H1 (cell line): Measurements from ENCODE around the gene RASGEF1B. TPM values are rescaled to one million over a fixed set of nuclear protein-coding genes. Genes with fewer than 3 reads are reported as not detected.

Experiments
- CTCF ChIA-PET: fragments of 300-600 bp; sonication (Branson Sonifier 250); formaldehyde crosslinking; loops from one replicate; lab custom pipeline; 2021; ENCODE audit not compliant: partially characterized antibody; lab: Charles Lee
- POLR2A ChIA-PET: fragments of 300-600 bp; sonication (Branson Sonifier 250); formaldehyde crosslinking; loops from one replicate; lab custom pipeline; 2021; ENCODE audit warnings: inconsistent platforms; ENCODE audit not compliant: partially characterized antibody; lab: Charles Lee
- DNase-seq, 2 experiments: peaks; one replicate each; pipeline versions ENCODE4 v3.0.0 to v3.0.0-alpha.2; 2010 to 2022; ENCODE audit warnings: low spot score in 2 of 2, low read depth in 1 of 2, mixed read lengths in 1 of 2
- FAIRE-seq: peaks from 2 replicates; lab custom pipeline; 2011; peaks lifted over from hg19 to GRCh38; lab: Jason Lieb, UNC
- H2AFZ ChIP-seq: 2 replicates; pipeline ENCODE4 v1.8.1; 2012; ENCODE audit warnings: low read length, inconsistent platforms
- H2AK5ac ChIP-seq: 2 replicates; pipeline ENCODE4 v1.6.1; 2013; ENCODE audit warnings: low read depth, low read length
- H2BK120ac ChIP-seq: replicated peaks from 2 replicates; pipeline ENCODE3; 2013; ENCODE audit warnings: low read depth, low read length, inconsistent platforms
- H2BK12ac ChIP-seq: 2 replicates; pipeline ENCODE4 v1.6.1; 2013; ENCODE audit warnings: low read depth, low read length
- H2BK15ac ChIP-seq: 2 replicates; pipeline ENCODE4 v1.6.1; 2013; ENCODE audit warnings: low read length
- H2BK20ac ChIP-seq: 2 replicates; pipeline ENCODE4 v1.6.1; 2013; ENCODE audit warnings: low read length
- H2BK5ac ChIP-seq: 2 replicates; pipeline ENCODE4 v1.6.1; 2013; ENCODE audit warnings: low read depth, low read length
- H3K14ac ChIP-seq: 2 replicates; pipeline ENCODE4 v1.6.1; 2013; ENCODE audit warnings: inconsistent platforms; ENCODE audit not compliant: insufficient read length
- H3K18ac ChIP-seq: 2 replicates; pipeline ENCODE4 v1.6.1; 2013; ENCODE audit warnings: low read length; ENCODE audit errors: extremely low read depth
- H3K23ac ChIP-seq: 2 replicates; pipeline ENCODE4 v1.6.1; 2013; ENCODE audit warnings: inconsistent platforms; ENCODE audit not compliant: insufficient read length
- H3K23me2 ChIP-seq: 2 replicates; pipeline ENCODE4 v1.6.1; 2013; ENCODE audit warnings: low read depth, low read length
- H3K27ac ChIP-seq: 2 replicates; pipeline ENCODE4 v1.6.1; 2011; ENCODE audit warnings: low read depth, low read length, inconsistent platforms
- H3K27me3 ChIP-seq, 4 experiments: replicated peaks in 1 of 4; 1 replicate in 1 of 4; 2 replicates in 3 of 4; pipeline versions ENCODE4 v1.6.1 to v1.8.1; 2011 to 2013; ENCODE audit warnings: low read length in 3 of 4, mild to moderate bottlenecking in 3 of 4, inconsistent platforms in 2 of 4, mixed read lengths in 2 of 4, moderate library complexity in 1 of 4; ENCODE audit not compliant: control insufficient read depth in 3 of 4, insufficient read depth in 3 of 4; ENCODE audit errors: extremely low read depth in 1 of 4
- H3K36me3 ChIP-seq, 4 experiments: 2 replicates each; pipeline versions ENCODE4 v1.6.1 to v1.8.1; 2011 to 2013; ENCODE audit warnings: mild to moderate bottlenecking in 4 of 4, low read length in 3 of 4, moderate library complexity in 2 of 4, control low read depth in 1 of 4, inconsistent platforms in 1 of 4; ENCODE audit not compliant: insufficient read depth in 4 of 4, control insufficient read depth in 2 of 4
- H3K4ac ChIP-seq: replicated peaks from 2 replicates; pipeline ENCODE3; 2013; ENCODE audit warnings: low read length, low read depth, mixed read lengths, inconsistent platforms; ENCODE audit not compliant: insufficient read length
- H3K4me1 ChIP-seq, 4 experiments: replicated peaks in 1 of 4; 1 replicate in 1 of 4; 2 replicates in 3 of 4; pipeline versions ENCODE4 v1.6.1 to v1.8.1; 2011 to 2013; ENCODE audit warnings: low read length in 3 of 4, inconsistent platforms in 2 of 4, mixed read lengths in 1 of 4; ENCODE audit not compliant: insufficient read depth in 4 of 4, control insufficient read depth in 3 of 4
- H3K4me2 ChIP-seq, 2 experiments: 2 replicates each; pipeline versions ENCODE4 v1.6.1 to v1.8.1; 2011 to 2013; ENCODE audit warnings: low read depth in 2 of 2, low read length in 2 of 2, control low read depth in 1 of 2, inconsistent platforms in 1 of 2, mild to moderate bottlenecking in 1 of 2; ENCODE audit not compliant: insufficient read depth in 1 of 2
- H3K4me3 ChIP-seq, 4 experiments: fragments of 200-600, 300-600 bp in 1 of 4; sonication (generic), shearing (Covaris generic), sonication (Bioruptor Twin) in 1 of 4; 2 replicates each; pipeline versions ENCODE4 v1.5.1 to v1.8.1; 2011 to 2016; ENCODE audit warnings: low read length in 4 of 4, low read depth in 3 of 4, control low read depth in 2 of 4, inconsistent platforms in 2 of 4, mild to moderate bottlenecking in 2 of 4, mixed read lengths in 1 of 4, moderate library complexity in 1 of 4; ENCODE audit not compliant: insufficient read depth in 2 of 4; ENCODE audit errors: extremely low read depth in 1 of 4
- H3K56ac ChIP-seq: replicated peaks from 2 replicates; pipeline ENCODE3; 2013; ENCODE audit warnings: low read depth, mild to moderate bottlenecking, mixed read lengths, low read length, inconsistent platforms; ENCODE audit not compliant: insufficient read length
- H3K79me1 ChIP-seq: 2 replicates; pipeline ENCODE4 v1.6.1; 2013; ENCODE audit warnings: low read depth, low read length, control low read depth
- H3K79me2 ChIP-seq, 2 experiments: 2 replicates each; pipeline versions ENCODE4 v1.6.1 to v1.8.1; 2012 to 2013; ENCODE audit warnings: low read length in 2 of 2, mild to moderate bottlenecking in 2 of 2, inconsistent platforms in 1 of 2; ENCODE audit not compliant: insufficient read depth in 2 of 2, control insufficient read depth in 1 of 2
- H3K9ac ChIP-seq, 4 experiments: replicated peaks in 1 of 4; 1 replicate in 1 of 4; 2 replicates in 3 of 4; pipeline versions ENCODE4 v1.6.1 to v1.8.1; 2011 to 2013; ENCODE audit warnings: low read depth in 3 of 4, low read length in 3 of 4, control low read depth in 2 of 4, mild to moderate bottlenecking in 2 of 4, moderate library complexity in 2 of 4, inconsistent platforms in 1 of 4; ENCODE audit errors: extremely low read depth in 1 of 4
- H3K9me3 ChIP-seq, 2 experiments: 2 replicates each; pipeline versions ENCODE4 v1.6.1 to v1.8.1; 2012 to 2013; ENCODE audit warnings: mild to moderate bottlenecking in 2 of 2, moderate library complexity in 2 of 2, control low read depth in 1 of 2, inconsistent platforms in 1 of 2, low read depth in 1 of 2, low read length in 1 of 2, mixed read lengths in 1 of 2; ENCODE audit not compliant: insufficient read depth in 2 of 2
- H4K20me1 ChIP-seq, 2 experiments: replicated peaks in 1 of 2; 2 replicates each; pipeline versions ENCODE3 to v1.8.1; 2011 to 2013; ENCODE audit warnings: inconsistent platforms in 2 of 2, low read length in 2 of 2, mild to moderate bottlenecking in 1 of 2; ENCODE audit not compliant: insufficient read depth in 2 of 2, control insufficient read depth in 1 of 2
- H4K5ac ChIP-seq: 2 replicates; pipeline ENCODE4 v1.6.1; 2013; ENCODE audit warnings: low read length, low read depth, mixed read lengths, inconsistent platforms; ENCODE audit not compliant: insufficient read length
- H4K8ac ChIP-seq: 2 replicates; pipeline ENCODE4 v1.8.0; 2013; ENCODE audit warnings: mild to moderate bottlenecking, moderate library complexity, low read length, inconsistent platforms; ENCODE audit not compliant: insufficient read depth; ENCODE audit errors: extremely low read depth
- H4K91ac ChIP-seq: replicated peaks from 2 replicates; pipeline ENCODE3; 2013; ENCODE audit warnings: low read length, mixed read lengths, inconsistent platforms; ENCODE audit not compliant: insufficient read length
- SP4 ChIP-seq: IDR thresholded peaks from 2 replicates; pipeline ENCODE4 v1.6.1; 2012; ENCODE audit warnings: low read length, inconsistent platforms
- TBP ChIP-seq: IDR thresholded peaks from 2 replicates; pipeline ENCODE4 v1.6.1; 2011; ENCODE audit warnings: low read depth, low read length, improper control_type of control experiment
- WGBS, 2 experiments: shearing (Covaris generic) in 1 of 2; methylation state at CpG; one replicate each; pipeline versions ENCODE4 v1.1.6 to v1.1.7; 2013 to 2015; ENCODE audit warnings: low lambda C conversion rate in 2 of 2, mixed read lengths in 2 of 2, inconsistent platforms in 1 of 2, low coverage in 1 of 2, missing lambda C conversion rate in 1 of 2; ENCODE audit not compliant: insufficient replicate concordance in 2 of 2, insufficient coverage in 1 of 2, insufficient read length in 1 of 2; ENCODE audit errors: extremely low coverage in 1 of 2, missing lambda C conversion rate in 1 of 2; 5-methylcytosine and 5-hydroxymethylcytosine counted together
- polyA plus RNA-seq, 7 experiments: library from polyadenylated mRNA; depleted of rRNA in 3 of 7; stranded (reverse) in 5 of 7; unstranded in 2 of 7; fragments of >200 nt in 5 of 7; fragments of 200-250 nt in 2 of 7; gene quantifications; 1 replicate in 5 of 7; 2 replicates in 1 of 7; 4 replicates in 1 of 7; pipeline versions ENCODE4 v1.2.1 to v1.2.3, GENCODE V29; 2011 to 2013; ENCODE audit warnings: missing spikeins in 2 of 7, mixed read lengths in 2 of 7
- total RNA-seq: library from RNA; stranded (reverse); fragmentation: NEBNext Ultra II Directional; extraction: Animal tissue kit (Norgen Biotek cat#: 25700); gene quantifications from 2 replicates; pipeline ENCODE4 v1.2.1, GENCODE V29; 2021

RASGEF1B gene
- total and polyA plus RNA-seq, 2 of the 8 experiments (the other 6 are each of a cell fraction or from before 2014, with no cell fraction given) = 1.6 to 4.7 TPM

DNA sequence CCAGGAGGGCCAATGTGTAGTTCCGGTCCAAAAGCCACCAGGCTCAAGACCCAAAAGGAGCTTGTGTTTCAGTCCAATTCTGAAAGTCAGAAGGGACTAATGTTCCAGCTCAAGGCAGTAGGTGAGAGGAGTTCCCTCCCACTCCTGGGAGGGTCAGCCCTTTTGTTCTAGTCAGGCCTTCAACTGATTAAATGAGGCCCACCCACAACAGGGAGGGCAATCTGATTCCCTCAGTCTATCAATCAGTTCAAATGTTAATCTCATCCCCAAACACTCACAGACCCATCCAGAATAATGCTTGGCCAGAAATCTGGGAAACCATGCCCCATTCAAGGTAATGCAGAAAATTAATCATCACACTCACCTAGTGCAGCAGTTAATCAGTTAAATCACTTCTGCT is 35.8 kb upstream of the RASGEF1B start:
- ChIA-PET POLR2A (no interaction called here), CTCF (interaction anchor here (1.0 to 1.5 kb wide), 2 partner anchors 40 to 95 kb away, joined by 3 read pairs; no protein-coding TSS in a partner anchor)
- H3K9me3 ChIP-seq = no peaks in the 10 kb centered on the region
- no peak for TF ChIP-seq TBP
- TF ChIP-seq SP4 = no peak
- H3K36me3 ChIP-seq = no peaks in the 10 kb centered on the region; a peak in 1 of 8 replicates
- no peak overlapping the region for H2BK12ac ChIP-seq
- H2BK5ac ChIP-seq = no peak overlapping the region
- H2BK120ac ChIP-seq = no peak overlapping the region
- peaks cover 4% of the 10 kb centered on the region; the same call in 1 of the 2 replicates for H3K23me2 ChIP-seq
- no peaks in the 10 kb centered on the region for H3K27me3 ChIP-seq
- no peak overlapping the region for H3K4ac ChIP-seq
- no peak overlapping the region for H2AK5ac ChIP-seq
- H2BK15ac ChIP-seq = no peak overlapping the region
- no peaks in the 10 kb centered on the region for H3K79me1 ChIP-seq
- no peak overlapping the region for H3K4me2 ChIP-seq
- H3K27ac ChIP-seq = no peak overlapping the region
- no peak overlapping the region for H4K8ac ChIP-seq
- H3K4me1 ChIP-seq = peaks cover 2 to 7% (median 4%) of the 10 kb centered on the region in 4 experiments; a peak in 6 of 7 replicates
- no peak overlapping the region for H2AFZ ChIP-seq
- no peak overlapping the region for H3K9ac ChIP-seq
- no peaks in the 10 kb centered on the region for H4K20me1 ChIP-seq
- no peak for FAIRE-seq
- no peak overlapping the region for H3K56ac ChIP-seq
- no peak for DNase-seq
- no peak overlapping the region for H3K4me3 ChIP-seq
- no peak overlapping the region for H2BK20ac ChIP-seq
- H4K5ac ChIP-seq = no peak overlapping the region
- no peak overlapping the region for H3K18ac ChIP-seq
- no peak overlapping the region for H3K23ac ChIP-seq
- WGBS, 2 experiments = 75% methylated on average over 1 of the region's 1 CpG; no CpG with 5 or more reads in 1 of the 2 experiments
- no peaks in the 10 kb centered on the region for H3K79me2 ChIP-seq
- H3K14ac ChIP-seq = no peak overlapping the region
- no peak overlapping the region for H4K91ac ChIP-seq
